H1 (cell line): ENCODE measurements around the gene CTBP2. TPM values are rescaled to one million over a fixed set of nuclear protein-coding genes. Genes with fewer than 3 reads are reported as not detected.

Experiments used
- ASH2L ChIP-seq: fragments of 200-600, 300-600 bp; sonication (generic); IDR thresholded peaks from one replicate; pipeline ENCODE4 v1.7.1; 2017; ENCODE audit warnings: low read length
- GTF2F1 ChIP-seq: IDR thresholded peaks from 2 replicates; pipeline ENCODE4 v1.6.1; 2012; ENCODE audit warnings: low read depth, low read length, improper control_type of control experiment, borderline replicate concordance
- HDAC2 ChIP-seq, 2 experiments: fragments of 300-600 bp in 1 of 2; sonication (generic) in 1 of 2; IDR thresholded peaks; 2 replicates each; pipeline ENCODE4 v1.6.1; 2011 to 2012; ENCODE audit warnings: low read depth in 2 of 2, low read length in 2 of 2, mild to moderate bottlenecking in 2 of 2, moderate library complexity in 2 of 2, borderline replicate concordance in 1 of 2, inconsistent platforms in 1 of 2
- KDM1A ChIP-seq: fragments of 200-600, 300-600 bp; sonication (generic); IDR thresholded peaks from 2 replicates; pipeline ENCODE4 v1.7.1; 2016; ENCODE audit warnings: mild to moderate bottlenecking, low read length, borderline replicate concordance
- SAP30 ChIP-seq: fragments of 300-600 bp; sonication (generic); IDR thresholded peaks from 2 replicates; pipeline ENCODE4 v1.7.1; 2012; ENCODE audit warnings: low read length, moderate library complexity, mild to moderate bottlenecking, inconsistent platforms; ENCODE audit not compliant: insufficient read depth, insufficient replicate concordance
- SP4 ChIP-seq: IDR thresholded peaks from 2 replicates; pipeline ENCODE4 v1.6.1; 2012; ENCODE audit warnings: low read length, inconsistent platforms
- polyA plus RNA-seq, 7 experiments: library from polyadenylated mRNA; depleted of rRNA in 3 of 7; stranded (reverse) in 5 of 7; unstranded in 2 of 7; fragments of >200 nt in 5 of 7; fragments of 200-250 nt in 2 of 7; gene quantifications; 1 replicate in 5 of 7; 2 replicates in 1 of 7; 4 replicates in 1 of 7; pipeline versions ENCODE4 v1.2.1 to v1.2.3, GENCODE V29; 2011 to 2013; ENCODE audit warnings: missing spikeins in 2 of 7, mixed read lengths in 2 of 7
- total RNA-seq: library from RNA; stranded (reverse); fragmentation: NEBNext Ultra II Directional; extraction: Animal tissue kit (Norgen Biotek cat#: 25700); gene quantifications from 2 replicates; pipeline ENCODE4 v1.2.1, GENCODE V29; 2021
- TF ChIP-seq, protein P1 (sequence below): fragments of 300-600 bp; sonication (generic); IDR thresholded peaks from 2 replicates; pipeline ENCODE4 v1.7.1; 2012; ENCODE audit warnings: low read length, moderate library complexity, mild to moderate bottlenecking, inconsistent platforms; ENCODE audit not compliant: insufficient replicate concordance
- TF ChIP-seq, protein P2 (sequence below): IDR thresholded peaks from 2 replicates; pipeline ENCODE4 v1.6.1; 2012; ENCODE audit warnings: low read length, inconsistent platforms
- TF ChIP-seq, protein P3 (sequence below): IDR thresholded peaks from 2 replicates; pipeline ENCODE4 v1.6.1; 2011; ENCODE audit warnings: low read depth, mild to moderate bottlenecking, low read length; ENCODE audit not compliant: insufficient read depth

CTBP2 gene
- total and polyA plus RNA-seq, 2 of the 8 experiments (the other 6 are each of a cell fraction or from before 2014, with no cell fraction given) = 208 to 221 TPM

DNA sequence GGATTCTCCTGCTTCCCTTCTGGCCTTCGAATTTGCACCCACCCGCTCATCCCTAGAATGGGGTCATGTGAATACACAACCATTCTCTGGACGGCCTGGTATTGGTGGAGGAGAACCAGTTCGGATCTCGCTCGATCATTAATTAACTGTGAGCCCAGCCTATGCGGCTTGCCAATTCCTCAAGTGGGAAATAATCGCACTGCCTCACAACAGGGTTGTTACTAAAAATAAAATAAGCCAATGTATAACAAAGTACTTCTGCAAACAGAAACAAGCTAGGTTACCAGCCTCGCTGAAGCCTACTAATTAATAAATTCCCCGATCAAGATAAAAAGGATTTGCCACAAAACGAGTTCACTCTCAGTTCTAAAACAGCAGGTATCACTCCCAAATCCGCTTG, 16.2 kb downstream of the CTBP2 start (continued):
- TF ChIP-seq, protein P1, sequence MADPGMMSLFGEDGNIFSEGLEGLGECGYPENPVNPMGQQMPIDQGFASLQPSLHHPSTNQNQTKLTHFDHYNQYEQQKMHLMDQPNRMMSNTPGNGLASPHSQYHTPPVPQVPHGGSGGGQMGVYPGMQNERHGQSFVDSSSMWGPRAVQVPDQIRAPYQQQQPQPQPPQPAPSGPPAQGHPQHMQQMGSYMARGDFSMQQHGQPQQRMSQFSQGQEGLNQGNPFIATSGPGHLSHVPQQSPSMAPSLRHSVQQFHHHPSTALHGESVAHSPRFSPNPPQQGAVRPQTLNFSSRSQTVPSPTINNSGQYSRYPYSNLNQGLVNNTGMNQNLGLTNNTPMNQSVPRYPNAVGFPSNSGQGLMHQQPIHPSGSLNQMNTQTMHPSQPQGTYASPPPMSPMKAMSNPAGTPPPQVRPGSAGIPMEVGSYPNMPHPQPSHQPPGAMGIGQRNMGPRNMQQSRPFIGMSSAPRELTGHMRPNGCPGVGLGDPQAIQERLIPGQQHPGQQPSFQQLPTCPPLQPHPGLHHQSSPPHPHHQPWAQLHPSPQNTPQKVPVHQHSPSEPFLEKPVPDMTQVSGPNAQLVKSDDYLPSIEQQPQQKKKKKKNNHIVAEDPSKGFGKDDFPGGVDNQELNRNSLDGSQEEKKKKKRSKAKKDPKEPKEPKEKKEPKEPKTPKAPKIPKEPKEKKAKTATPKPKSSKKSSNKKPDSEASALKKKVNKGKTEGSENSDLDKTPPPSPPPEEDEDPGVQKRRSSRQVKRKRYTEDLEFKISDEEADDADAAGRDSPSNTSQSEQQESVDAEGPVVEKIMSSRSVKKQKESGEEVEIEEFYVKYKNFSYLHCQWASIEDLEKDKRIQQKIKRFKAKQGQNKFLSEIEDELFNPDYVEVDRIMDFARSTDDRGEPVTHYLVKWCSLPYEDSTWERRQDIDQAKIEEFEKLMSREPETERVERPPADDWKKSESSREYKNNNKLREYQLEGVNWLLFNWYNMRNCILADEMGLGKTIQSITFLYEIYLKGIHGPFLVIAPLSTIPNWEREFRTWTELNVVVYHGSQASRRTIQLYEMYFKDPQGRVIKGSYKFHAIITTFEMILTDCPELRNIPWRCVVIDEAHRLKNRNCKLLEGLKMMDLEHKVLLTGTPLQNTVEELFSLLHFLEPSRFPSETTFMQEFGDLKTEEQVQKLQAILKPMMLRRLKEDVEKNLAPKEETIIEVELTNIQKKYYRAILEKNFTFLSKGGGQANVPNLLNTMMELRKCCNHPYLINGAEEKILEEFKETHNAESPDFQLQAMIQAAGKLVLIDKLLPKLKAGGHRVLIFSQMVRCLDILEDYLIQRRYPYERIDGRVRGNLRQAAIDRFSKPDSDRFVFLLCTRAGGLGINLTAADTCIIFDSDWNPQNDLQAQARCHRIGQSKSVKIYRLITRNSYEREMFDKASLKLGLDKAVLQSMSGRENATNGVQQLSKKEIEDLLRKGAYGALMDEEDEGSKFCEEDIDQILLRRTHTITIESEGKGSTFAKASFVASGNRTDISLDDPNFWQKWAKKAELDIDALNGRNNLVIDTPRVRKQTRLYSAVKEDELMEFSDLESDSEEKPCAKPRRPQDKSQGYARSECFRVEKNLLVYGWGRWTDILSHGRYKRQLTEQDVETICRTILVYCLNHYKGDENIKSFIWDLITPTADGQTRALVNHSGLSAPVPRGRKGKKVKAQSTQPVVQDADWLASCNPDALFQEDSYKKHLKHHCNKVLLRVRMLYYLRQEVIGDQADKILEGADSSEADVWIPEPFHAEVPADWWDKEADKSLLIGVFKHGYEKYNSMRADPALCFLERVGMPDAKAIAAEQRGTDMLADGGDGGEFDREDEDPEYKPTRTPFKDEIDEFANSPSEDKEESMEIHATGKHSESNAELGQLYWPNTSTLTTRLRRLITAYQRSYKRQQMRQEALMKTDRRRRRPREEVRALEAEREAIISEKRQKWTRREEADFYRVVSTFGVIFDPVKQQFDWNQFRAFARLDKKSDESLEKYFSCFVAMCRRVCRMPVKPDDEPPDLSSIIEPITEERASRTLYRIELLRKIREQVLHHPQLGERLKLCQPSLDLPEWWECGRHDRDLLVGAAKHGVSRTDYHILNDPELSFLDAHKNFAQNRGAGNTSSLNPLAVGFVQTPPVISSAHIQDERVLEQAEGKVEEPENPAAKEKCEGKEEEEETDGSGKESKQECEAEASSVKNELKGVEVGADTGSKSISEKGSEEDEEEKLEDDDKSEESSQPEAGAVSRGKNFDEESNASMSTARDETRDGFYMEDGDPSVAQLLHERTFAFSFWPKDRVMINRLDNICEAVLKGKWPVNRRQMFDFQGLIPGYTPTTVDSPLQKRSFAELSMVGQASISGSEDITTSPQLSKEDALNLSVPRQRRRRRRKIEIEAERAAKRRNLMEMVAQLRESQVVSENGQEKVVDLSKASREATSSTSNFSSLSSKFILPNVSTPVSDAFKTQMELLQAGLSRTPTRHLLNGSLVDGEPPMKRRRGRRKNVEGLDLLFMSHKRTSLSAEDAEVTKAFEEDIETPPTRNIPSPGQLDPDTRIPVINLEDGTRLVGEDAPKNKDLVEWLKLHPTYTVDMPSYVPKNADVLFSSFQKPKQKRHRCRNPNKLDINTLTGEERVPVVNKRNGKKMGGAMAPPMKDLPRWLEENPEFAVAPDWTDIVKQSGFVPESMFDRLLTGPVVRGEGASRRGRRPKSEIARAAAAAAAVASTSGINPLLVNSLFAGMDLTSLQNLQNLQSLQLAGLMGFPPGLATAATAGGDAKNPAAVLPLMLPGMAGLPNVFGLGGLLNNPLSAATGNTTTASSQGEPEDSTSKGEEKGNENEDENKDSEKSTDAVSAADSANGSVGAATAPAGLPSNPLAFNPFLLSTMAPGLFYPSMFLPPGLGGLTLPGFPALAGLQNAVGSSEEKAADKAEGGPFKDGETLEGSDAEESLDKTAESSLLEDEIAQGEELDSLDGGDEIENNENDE = no peak
- TF ChIP-seq SP4 (no peak), SAP30 (no peak), HDAC2 (IDR thresholded peaks at IDR 0.05; ENCODE audit: borderline replicate concordance in 1 of 2, low read depth in 2 of 2, low read length in 2 of 2) (no peak), GTF2F1 (no peak), ASH2L (no peak), KDM1A (no peak)
- TF ChIP-seq, protein P2, sequence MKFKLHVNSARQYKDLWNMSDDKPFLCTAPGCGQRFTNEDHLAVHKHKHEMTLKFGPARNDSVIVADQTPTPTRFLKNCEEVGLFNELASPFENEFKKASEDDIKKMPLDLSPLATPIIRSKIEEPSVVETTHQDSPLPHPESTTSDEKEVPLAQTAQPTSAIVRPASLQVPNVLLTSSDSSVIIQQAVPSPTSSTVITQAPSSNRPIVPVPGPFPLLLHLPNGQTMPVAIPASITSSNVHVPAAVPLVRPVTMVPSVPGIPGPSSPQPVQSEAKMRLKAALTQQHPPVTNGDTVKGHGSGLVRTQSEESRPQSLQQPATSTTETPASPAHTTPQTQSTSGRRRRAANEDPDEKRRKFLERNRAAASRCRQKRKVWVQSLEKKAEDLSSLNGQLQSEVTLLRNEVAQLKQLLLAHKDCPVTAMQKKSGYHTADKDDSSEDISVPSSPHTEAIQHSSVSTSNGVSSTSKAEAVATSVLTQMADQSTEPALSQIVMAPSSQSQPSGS = no peak
- TF ChIP-seq, protein P3, sequence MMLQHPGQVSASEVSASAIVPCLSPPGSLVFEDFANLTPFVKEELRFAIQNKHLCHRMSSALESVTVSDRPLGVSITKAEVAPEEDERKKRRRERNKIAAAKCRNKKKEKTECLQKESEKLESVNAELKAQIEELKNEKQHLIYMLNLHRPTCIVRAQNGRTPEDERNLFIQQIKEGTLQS = no peak
